GM12891 (cell line): ENCODE measurements around the gene RASGRP3.
"Not testable (repeated sequence)": the region's sequence is repeated elsewhere in the genome, so short reads cannot be mapped to it uniquely, and the experiment has no call there.

Source experiments
- DNase-seq: peaks from one replicate; pipeline ENCODE4 v3.0.0; 2011; ENCODE audit warnings: low spot score; ENCODE audit not compliant: insufficient read length
- FAIRE-seq: peaks from 2 replicates; lab custom pipeline; 2011; peaks lifted over from hg19 to GRCh38; lab: Jason Lieb, UNC
- PAX5 ChIP-seq: IDR thresholded peaks from 2 replicates; pipeline ENCODE4 v1.6.1; 2011; ENCODE audit warnings: low read length, moderate library complexity, mild to moderate bottlenecking; ENCODE audit not compliant: insufficient read depth, severe bottlenecking
- POLR2A ChIP-seq: IDR thresholded peaks from 2 replicates; pipeline ENCODE4 v1.6.1; 2011; ENCODE audit warnings: low read depth, low read length, control low read depth
- POLR2AphosphoS5 ChIP-seq: IDR thresholded peaks from 2 replicates; pipeline ENCODE4 v1.6.1; 2011; ENCODE audit warnings: low read depth, low read length, control low read depth
- POU2F2 ChIP-seq: IDR thresholded peaks from 2 replicates; pipeline ENCODE4 v1.6.1; 2011; ENCODE audit warnings: low read depth, mild to moderate bottlenecking, control low read depth, low read length, moderate library complexity
- SPI1 ChIP-seq: IDR thresholded peaks from 2 replicates; pipeline ENCODE4 v1.6.1; 2011; ENCODE audit warnings: low read depth, low read length, control low read depth
- TAF1 ChIP-seq: IDR thresholded peaks from 2 replicates; pipeline ENCODE4 v1.6.1; 2011; ENCODE audit warnings: low read depth, low read length, control low read depth

Gene RASGRP3

GRCh38 chr2:33441235-33441810 is 35.1 kb upstream of the RASGRP3 start:
- peak; percentile 62 for FAIRE-seq
- no peak for TF ChIP-seq POU2F2
- no peak for TF ChIP-seq SPI1
- TF ChIP-seq PAX5 = no peak
- no peak for TF ChIP-seq POLR2AphosphoS5
- no peak for TF ChIP-seq TAF1
- TF ChIP-seq POLR2A = no peak
- DNase-seq = peak; percentile 36

GRCh38 chr2:33442052-33442451 is 34.4 kb upstream of the RASGRP3 start:
- FAIRE-seq, DNase-seq: not testable (repeated sequence)

- FAIRE-seq (no peak), DNase-seq (no peak)
- TF ChIP-seq PAX5 = no peak
- TF ChIP-seq POU2F2 = no peak
- no peak for TF ChIP-seq POLR2AphosphoS5
- TF ChIP-seq TAF1 = no peak
- no peak for TF ChIP-seq POLR2A
- no peak for TF ChIP-seq SPI1
These were observed 33.8 kb upstream of the RASGRP3 start for GRCh38 chr2:33442528-33443079.

GRCh38 chr2:33443274-33443829 is 33.1 kb upstream of the RASGRP3 start:
- DNase-seq (no peak), FAIRE-seq (no peak)
- TF ChIP-seq POU2F2 (no peak), TAF1 (no peak), SPI1 (no peak), PAX5 (no peak), POLR2AphosphoS5 (no peak), POLR2A (no peak)

- DNase-seq = no peak
- FAIRE-seq = no peak
- TF ChIP-seq POLR2A (no peak), POU2F2 (no peak), TAF1 (no peak), SPI1 (no peak), PAX5 (no peak), POLR2AphosphoS5 (no peak)
These were observed 31.5 kb upstream of the RASGRP3 start for GRCh38 chr2:33444967-33445366.

- TF ChIP-seq POU2F2 = no peak
- TF ChIP-seq TAF1 = no peak
- no peak for TF ChIP-seq PAX5
- no peak for TF ChIP-seq POLR2AphosphoS5
- no peak for TF ChIP-seq POLR2A
- TF ChIP-seq SPI1 = no peak
- DNase-seq (no peak), FAIRE-seq (no peak)
These were observed 28.1 kb upstream of the RASGRP3 start for GRCh38 chr2:33448220-33448899.

GRCh38 chr2:33451214-33451613 is 25.2 kb upstream of the RASGRP3 start:
- FAIRE-seq (no peak), DNase-seq (no peak)
- TF ChIP-seq POLR2AphosphoS5 (no peak), SPI1 (no peak), POLR2A (no peak), TAF1 (no peak), PAX5 (no peak), POU2F2 (no peak)

GRCh38 chr2:33451825-33452224 is 24.6 kb upstream of the RASGRP3 start:
- FAIRE-seq (no peak), DNase-seq (no peak)
- TF ChIP-seq TAF1 = no peak
- no peak for TF ChIP-seq POLR2A
- TF ChIP-seq PAX5 = no peak
- TF ChIP-seq POLR2AphosphoS5 = no peak
- TF ChIP-seq SPI1 = no peak
- TF ChIP-seq POU2F2 = no peak

- DNase-seq (no peak), FAIRE-seq (no peak)
- no peak for TF ChIP-seq PAX5
- TF ChIP-seq TAF1 = no peak
- no peak for TF ChIP-seq POLR2A
- no peak for TF ChIP-seq POLR2AphosphoS5
- no peak for TF ChIP-seq POU2F2
- TF ChIP-seq SPI1 = no peak
These were observed 23.9 kb upstream of the RASGRP3 start for GRCh38 chr2:33452545-33452944.
